ENCODE measurements around the gene SLC26A5.
"Not testable (repeated sequence)": the region's sequence is repeated elsewhere in the genome, so short reads cannot be mapped to it uniquely, and the experiment has no call there.

The SLC26A5 gene

GRCh38 chr7:103446049-103446520 is at the start of gene SLC26A5:
Gene SLC26A5, minus strand, starts transcription at chr7:103446207. Its CDS starts 24,693 bp downstream, at chr7:103421514.
- DNase-seq (ENCODE audit: low read depth in 3 of 3): peak in 1 of 3 donors; percentile 6

- DNase-seq (ENCODE audit: low read depth in 3 of 3): no peak
These were observed 41.4 kb upstream of the SLC26A5 start for GRCh38 chr7:103487419-103487818.

- not testable (repeated sequence) for DNase-seq (ENCODE audit: low read depth in 3 of 3)
These were observed 40.9 kb upstream of the SLC26A5 start for GRCh38 chr7:103486873-103487272.

- DNase-seq (ENCODE audit: low read depth in 3 of 3): no peak
These were observed 34.8 kb upstream of the SLC26A5 start for GRCh38 chr7:103480771-103481170.

- DNase-seq (ENCODE audit: low read depth in 3 of 3): no peak
These were observed 28.9 kb upstream of the SLC26A5 start for GRCh38 chr7:103474956-103475355.

GRCh38 chr7:103469095-103469948 is 23.3 kb upstream of the SLC26A5 start:
- DNase-seq (ENCODE audit: low read depth in 3 of 3): no peak

- DNase-seq (ENCODE audit: low read depth in 3 of 3): no peak
These were observed 20.8 kb upstream of the SLC26A5 start for GRCh38 chr7:103466814-103467213.

- no peak for DNase-seq (ENCODE audit: low read depth in 3 of 3)
These were observed 16.4 kb upstream of the SLC26A5 start for GRCh38 chr7:103462358-103462757.

- DNase-seq (ENCODE audit: low read depth in 3 of 3): peak in 2 of 3 donors; percentile 28 to 29
These were observed 1.3 kb upstream of the SLC26A5 start for GRCh38 chr7:103447073-103447960.

- no peak for DNase-seq (ENCODE audit: low read depth in 3 of 3)
These were observed 569 bp downstream of the SLC26A5 start for GRCh38 chr7:103445228-103446048.

- DNase-seq (ENCODE audit: low read depth in 3 of 3): no peak
These were observed 6.3 kb downstream of the SLC26A5 start for GRCh38 chr7:103439661-103440060.

GRCh38 chr7:103437623-103438022 is 8.4 kb downstream of the SLC26A5 start:
- no peak for DNase-seq (ENCODE audit: low read depth in 3 of 3)

- no peak for DNase-seq (ENCODE audit: low read depth in 3 of 3)
These were observed 13.3 kb downstream of the SLC26A5 start for GRCh38 chr7:103432712-103433111.

GRCh38 chr7:103425177-103425576 is 20.8 kb downstream of the SLC26A5 start:
- no peak for DNase-seq (ENCODE audit: low read depth in 3 of 3)

GRCh38 chr7:103423467-103424179 is 22.4 kb downstream of the SLC26A5 start:
- no peak for DNase-seq (ENCODE audit: low read depth in 3 of 3)

- no peak for DNase-seq (ENCODE audit: low read depth in 3 of 3)
These were observed 25.1 kb downstream of the SLC26A5 start for GRCh38 chr7:103420857-103421384.

- DNase-seq (ENCODE audit: low read depth in 3 of 3): no peak
These were observed 27.8 kb downstream of the SLC26A5 start for GRCh38 chr7:103418241-103418640.

- no peak for DNase-seq (ENCODE audit: low read depth in 3 of 3)
These were observed 32.6 kb downstream of the SLC26A5 start for GRCh38 chr7:103413407-103413806.

- no peak for DNase-seq (ENCODE audit: low read depth in 3 of 3)
These were observed 33.9 kb downstream of the SLC26A5 start for GRCh38 chr7:103412151-103412550.

GRCh38 chr7:103405789-103406613 is 40.0 kb downstream of the SLC26A5 start:
- DNase-seq (ENCODE audit: low read depth in 3 of 3): not testable (repeated sequence)

All from stimulated activated CD4-positive, alpha-beta T cell treated with anti-CD3 and anti-CD28 coated beads, TNF-alpha, amount 100 ng/mL, for 48 hours (primary cell).